Natural killer cell (primary cell): ENCODE results near the gene PUM1. TPM values are rescaled to one million over a fixed set of nuclear protein-coding genes. Genes with fewer than 3 reads are reported as not detected.

Experiments
- ATAC-seq, 3 donors: fragments of 150-1000 bp in 2 of 3; fragments of 200-7000 bp in 1 of 3; cut with Tn5 transposase; 1 replicate in 1 of 3; 2 replicates in 2 of 3; pipeline ENCODE4 v1.10.0; 2021; ENCODE audit warnings: mild to moderate bottlenecking in 2 of 3, moderate library complexity in 2 of 3
- DNase-seq, 2 donors: peaks; one replicate each; pipeline versions ENCODE4 v3.0.0 to v3.0.0-alpha.2; 2013 to 2021; ENCODE audit warnings: mixed read lengths in 1 of 2
- H3K27ac ChIP-seq: one replicate; pipeline ENCODE4 v1.5.1; 2013; ENCODE audit warnings: mild to moderate bottlenecking, low read length
- H3K27me3 ChIP-seq: one replicate; pipeline ENCODE4 v1.6.1; 2013; ENCODE audit warnings: low read length; ENCODE audit not compliant: control insufficient read depth, insufficient read depth
- H3K36me3 ChIP-seq: one replicate; pipeline ENCODE4 v1.6.1; 2013; ENCODE audit warnings: low read length; ENCODE audit not compliant: control insufficient read depth, insufficient read depth
- H3K4me1 ChIP-seq: one replicate; pipeline ENCODE4 v1.6.1; 2013; ENCODE audit warnings: low read length; ENCODE audit not compliant: control insufficient read depth, insufficient read depth
- H3K4me3 ChIP-seq: one replicate; pipeline ENCODE4 v1.5.1; 2013; ENCODE audit warnings: low read length
- H3K9me3 ChIP-seq: one replicate; pipeline ENCODE4 v1.6.1; 2013; ENCODE audit warnings: low read length; ENCODE audit not compliant: control insufficient read depth, insufficient read depth
- H3K27ac Mint-ChIP-seq, 2 donors: one replicate each; pipeline ENCODE4 v1.8.0; 2022; ENCODE audit warnings: mild to moderate bottlenecking in 2 of 2, mixed read lengths in 2 of 2, moderate library complexity in 1 of 2
- H3K27me3 Mint-ChIP-seq, 2 donors: one replicate each; pipeline ENCODE4 v1.8.0; 2022; ENCODE audit warnings: low read depth in 2 of 2, mixed read lengths in 2 of 2
- H3K36me3 Mint-ChIP-seq: one replicate; pipeline ENCODE4 v1.8.0; 2022; ENCODE audit warnings: mixed read lengths
- H3K4me1 Mint-ChIP-seq, 2 donors: one replicate each; pipeline ENCODE4 v1.8.0; 2022; ENCODE audit warnings: mixed read lengths in 2 of 2
- H3K4me3 Mint-ChIP-seq: one replicate; pipeline ENCODE4 v1.8.0; 2022; ENCODE audit warnings: mild to moderate bottlenecking, moderate library complexity, mixed read lengths
- H3K9me3 Mint-ChIP-seq, 2 donors: one replicate each; pipeline ENCODE4 v1.8.0; 2022; ENCODE audit warnings: mixed read lengths in 2 of 2
- CTCF ChIP-seq: fragments of 200-600 bp; IDR thresholded peaks from one replicate; pipeline ENCODE4 v1.8.0; 2022; ENCODE audit warnings: antibody characterized with exemption
- WGBS: methylation state at CpG from one replicate; pipeline ENCODE4 v1.1.7; 2013; ENCODE audit warnings: missing lambda C conversion rate; ENCODE audit not compliant: insufficient coverage; 5-methylcytosine and 5-hydroxymethylcytosine counted together
- intact Hi-C: fragments of 100-400 bp; cut with micrococcal nuclease; formaldehyde crosslinking; loops from one replicate; pipeline ENCODE4 v1.14.2; 2022
- total RNA-seq, 4 donors: library from RNA; stranded (reverse); fragments of 120-200 nt in 1 of 4; gene quantifications; one replicate each; pipeline versions ENCODE4 v1.2.3 to v1.2.4, GENCODE V29; 2013 to 2022

The PUM1 gene
- total RNA-seq, 3 donors from 2014 or later (not counting 1 experiment from before 2014, with no cell fraction given), result 193 to 209 (median 202) TPM

GRCh38 chr1:30899577-30900389, 165.7 kb downstream of the PUM1 start:
- no peak for TF ChIP-seq CTCF
- Histone ChIP-seq H3K4me3 (no peak overlapping the region), H3K9me3 (no peaks in the 10 kb centered on the region), H3K27ac (no peak overlapping the region), H3K36me3 (no peaks in the 10 kb centered on the region), H3K4me1 (no peaks in the 10 kb centered on the region), H3K27me3 (peaks cover 7% of the 10 kb centered on the region)
- Mint-ChIP-seq H3K9me3 (no peaks in the 10 kb centered on the region), H3K4me1 (no peaks in the 10 kb centered on the region), H3K36me3 (no peaks in the 10 kb centered on the region), H3K27ac (no peak overlapping the region), H3K27me3 (peaks cover 28 to 31% of the 10 kb centered on the region in 2 donors), H3K4me3 (no peak overlapping the region)
- WGBS, result 80% methylated on average over 13 of the region's 13 CpGs
- no peak for ATAC-seq
- intact Hi-C loops, result no loop called here
- no peak for DNase-seq

GRCh38 chr1:30898031-30898815, 167.3 kb downstream of the PUM1 start:
- Mint-ChIP-seq H3K36me3 (no peaks in the 10 kb centered on the region), H3K4me3 (no peak overlapping the region), H3K27me3 (peaks cover 26 to 28% of the 10 kb centered on the region in 2 donors), H3K9me3 (peaks cover 0 to 6% of the 10 kb centered on the region in 2 donors), H3K27ac (no peak overlapping the region), H3K4me1 (peaks cover 0 to 10% of the 10 kb centered on the region in 2 donors)
- Histone ChIP-seq H3K4me1 (no peaks in the 10 kb centered on the region), H3K36me3 (no peaks in the 10 kb centered on the region), H3K4me3 (no peak overlapping the region), H3K27me3 (peaks cover 7% of the 10 kb centered on the region), H3K27ac (no peak overlapping the region), H3K9me3 (no peaks in the 10 kb centered on the region)
- 81% methylated on average over 10 of the region's 10 CpGs for WGBS
- intact Hi-C loops, result no loop called here
- TF ChIP-seq CTCF, result no peak
- DNase-seq (no peak), ATAC-seq (no peak)

GRCh38 chr1:30896905-30897304, 168.6 kb downstream of the PUM1 start:
- ATAC-seq, result no peak
- Mint-ChIP-seq H3K4me1 (peaks cover 0 to 10% of the 10 kb centered on the region in 2 donors), H3K9me3 (peaks cover 0 to 6% of the 10 kb centered on the region in 2 donors), H3K4me3 (no peak overlapping the region), H3K27ac (no peak overlapping the region), H3K27me3 (peaks cover 21 to 25% of the 10 kb centered on the region in 2 donors), H3K36me3 (no peaks in the 10 kb centered on the region)
- Histone ChIP-seq H3K36me3 (no peaks in the 10 kb centered on the region), H3K4me3 (no peak overlapping the region), H3K4me1 (peaks cover 2% of the 10 kb centered on the region), H3K9me3 (no peaks in the 10 kb centered on the region), H3K27me3 (peaks cover 7% of the 10 kb centered on the region), H3K27ac (no peak overlapping the region)
- intact Hi-C loops, result no loop called here
- no peak for DNase-seq
- no peak for TF ChIP-seq CTCF
- 77% methylated on average over 2 of the region's 2 CpGs for WGBS
